Mammary epithelial cell (primary cell): ENCODE data around the gene FOXRED2.

ENCODE experiments used
- EZH2 ChIP-seq: IDR thresholded peaks from 2 replicates; pipeline ENCODE4 v1.6.1; 2012; ENCODE audit warnings: low read length, inconsistent platforms, borderline replicate concordance
- TF ChIP-seq, protein P1 (sequence below), 2 donors: IDR thresholded peaks in 1 of 2; conservative IDR thresholded peaks in 1 of 2; 2 replicates each; pipeline ENCODE4 v1.5.1; 2011 to 2012; ENCODE audit warnings: inconsistent platforms in 2 of 2, low read length in 2 of 2, mild to moderate bottlenecking in 2 of 2, control low read depth in 1 of 2, low read depth in 1 of 2; ENCODE audit not compliant: insufficient read depth in 1 of 2; ENCODE audit errors: extremely low read depth in 1 of 2

DNA sequence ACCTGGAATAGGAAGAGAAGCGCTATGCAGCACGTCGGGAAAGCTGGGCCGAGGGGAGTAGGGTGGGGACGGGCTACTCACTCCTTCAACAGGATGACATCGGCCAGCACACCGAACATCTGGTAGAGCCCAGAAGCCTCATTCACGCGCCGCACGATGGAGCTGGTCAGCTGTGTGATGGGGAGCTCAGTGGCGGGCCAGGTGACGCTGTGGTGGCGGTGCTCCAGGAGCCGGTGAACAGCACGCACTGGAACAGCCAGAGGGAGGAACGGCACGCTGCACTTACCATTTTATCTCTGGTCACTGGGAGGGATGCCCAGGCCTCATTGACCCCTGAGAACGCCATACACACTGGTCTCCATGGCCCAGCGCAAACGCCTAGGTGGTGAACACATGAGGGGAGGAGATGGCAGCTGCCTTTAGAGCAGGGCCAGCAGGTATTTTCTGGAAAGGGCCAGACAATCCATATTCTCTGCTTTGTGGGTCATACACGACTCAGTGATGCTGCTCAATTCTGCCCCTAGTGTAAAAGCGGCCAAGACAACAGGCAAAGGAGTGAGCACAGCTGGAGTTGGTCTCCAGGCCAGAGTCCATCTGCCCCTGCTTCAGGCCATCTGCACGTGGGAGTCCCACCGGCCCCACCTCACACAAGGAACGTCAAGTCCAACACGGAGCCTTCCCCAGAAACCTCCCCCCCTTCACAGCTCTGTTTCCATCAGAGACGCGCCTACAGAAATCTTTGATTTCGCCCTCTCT is 8.8 kb downstream of the FOXRED2 start:
- TF ChIP-seq, protein P1, sequence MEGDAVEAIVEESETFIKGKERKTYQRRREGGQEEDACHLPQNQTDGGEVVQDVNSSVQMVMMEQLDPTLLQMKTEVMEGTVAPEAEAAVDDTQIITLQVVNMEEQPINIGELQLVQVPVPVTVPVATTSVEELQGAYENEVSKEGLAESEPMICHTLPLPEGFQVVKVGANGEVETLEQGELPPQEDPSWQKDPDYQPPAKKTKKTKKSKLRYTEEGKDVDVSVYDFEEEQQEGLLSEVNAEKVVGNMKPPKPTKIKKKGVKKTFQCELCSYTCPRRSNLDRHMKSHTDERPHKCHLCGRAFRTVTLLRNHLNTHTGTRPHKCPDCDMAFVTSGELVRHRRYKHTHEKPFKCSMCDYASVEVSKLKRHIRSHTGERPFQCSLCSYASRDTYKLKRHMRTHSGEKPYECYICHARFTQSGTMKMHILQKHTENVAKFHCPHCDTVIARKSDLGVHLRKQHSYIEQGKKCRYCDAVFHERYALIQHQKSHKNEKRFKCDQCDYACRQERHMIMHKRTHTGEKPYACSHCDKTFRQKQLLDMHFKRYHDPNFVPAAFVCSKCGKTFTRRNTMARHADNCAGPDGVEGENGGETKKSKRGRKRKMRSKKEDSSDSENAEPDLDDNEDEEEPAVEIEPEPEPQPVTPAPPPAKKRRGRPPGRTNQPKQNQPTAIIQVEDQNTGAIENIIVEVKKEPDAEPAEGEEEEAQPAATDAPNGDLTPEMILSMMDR (conservative IDR thresholded peaks at IDR 0.05 in 1 of 2, IDR thresholded peaks at IDR 0.05 in 1 of 2; ENCODE audit: extremely low read depth in 1 of 2, insufficient read depth in 1 of 2, low read depth in 1 of 2, low read length in 2 of 2) = no peak
- TF ChIP-seq EZH2 = no peak
